Measurements from ENCODE around the gene OSBP2. TPM values are rescaled to one million over a fixed set of nuclear protein-coding genes. Genes with fewer than 3 reads are reported as not detected.

The OSBP2 gene
- total and polyA plus RNA-seq, 8 donors, result 1.9 to 3.3 (median 2.6) TPM

- intact Hi-C loops (cut with DNase I), result no loop called here
- WGBS, 2 donors, result 84 to 93% methylated on average over 9 of the region's 9 CpGs
- Histone ChIP-seq H3K4me3 (no peak overlapping the region), H3K27me3 (no peaks in the 10 kb centered on the region), H3K9me3 (no peaks in the 10 kb centered on the region), H3K36me3 (no peaks in the 10 kb centered on the region), H3K27ac (no peak overlapping the region), H3K4me1 (no peaks in the 10 kb centered on the region)
- no peak for ATAC-seq
- TF ChIP-seq, protein P1, sequence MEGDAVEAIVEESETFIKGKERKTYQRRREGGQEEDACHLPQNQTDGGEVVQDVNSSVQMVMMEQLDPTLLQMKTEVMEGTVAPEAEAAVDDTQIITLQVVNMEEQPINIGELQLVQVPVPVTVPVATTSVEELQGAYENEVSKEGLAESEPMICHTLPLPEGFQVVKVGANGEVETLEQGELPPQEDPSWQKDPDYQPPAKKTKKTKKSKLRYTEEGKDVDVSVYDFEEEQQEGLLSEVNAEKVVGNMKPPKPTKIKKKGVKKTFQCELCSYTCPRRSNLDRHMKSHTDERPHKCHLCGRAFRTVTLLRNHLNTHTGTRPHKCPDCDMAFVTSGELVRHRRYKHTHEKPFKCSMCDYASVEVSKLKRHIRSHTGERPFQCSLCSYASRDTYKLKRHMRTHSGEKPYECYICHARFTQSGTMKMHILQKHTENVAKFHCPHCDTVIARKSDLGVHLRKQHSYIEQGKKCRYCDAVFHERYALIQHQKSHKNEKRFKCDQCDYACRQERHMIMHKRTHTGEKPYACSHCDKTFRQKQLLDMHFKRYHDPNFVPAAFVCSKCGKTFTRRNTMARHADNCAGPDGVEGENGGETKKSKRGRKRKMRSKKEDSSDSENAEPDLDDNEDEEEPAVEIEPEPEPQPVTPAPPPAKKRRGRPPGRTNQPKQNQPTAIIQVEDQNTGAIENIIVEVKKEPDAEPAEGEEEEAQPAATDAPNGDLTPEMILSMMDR (IDR thresholded peaks at IDR 0.05), result no peak
- no peak for FAIRE-seq
- DNase-seq, result peak in 3 of 6 donors; percentile 7 to 35 (median 10)
Measured at GRCh38 chr22:30876221-30876751, 181.6 kb downstream of the OSBP2 start.

DNA sequence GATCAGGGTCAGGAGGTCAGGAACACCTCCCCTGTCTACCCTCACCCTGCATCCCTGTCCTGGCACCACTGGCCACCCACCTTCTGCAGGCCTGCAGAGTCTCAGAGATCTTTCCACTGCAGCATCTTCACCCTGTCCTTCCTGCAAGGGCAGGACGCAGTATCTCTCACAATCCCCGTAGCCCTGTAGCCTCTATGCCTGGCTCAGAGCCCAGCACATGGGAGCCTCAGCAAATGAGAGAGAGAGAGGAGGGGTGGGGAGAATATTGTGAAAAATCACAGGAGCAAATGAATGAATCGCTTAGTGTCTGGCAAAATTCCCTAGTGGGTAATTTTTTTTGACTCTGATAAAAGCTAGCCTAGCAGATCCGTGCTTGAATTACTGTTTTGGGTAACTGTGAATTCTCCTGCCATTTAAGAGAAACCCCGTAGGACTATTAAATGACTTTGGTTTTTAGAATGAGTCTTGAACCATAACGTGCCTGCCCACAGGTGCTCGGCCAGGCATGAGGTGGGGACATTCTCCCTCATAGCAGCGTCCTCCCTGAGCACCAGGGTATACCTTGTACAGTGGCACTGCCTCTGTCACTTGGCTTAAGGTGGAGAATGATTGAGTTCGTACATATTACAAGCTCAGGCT lies 182.4 kb downstream of the OSBP2 start:
- Histone ChIP-seq H3K27me3 (no peaks in the 10 kb centered on the region), H3K36me3 (no peaks in the 10 kb centered on the region), H3K4me3 (no peak overlapping the region), H3K9me3 (no peaks in the 10 kb centered on the region), H3K27ac (no peak overlapping the region), H3K4me1 (no peaks in the 10 kb centered on the region)
- ATAC-seq, result peak in 3 of 4 donors; percentile 35 to 43 (median 37)
- DNase-seq, result peak in 2 of 6 donors; percentile 11 to 26
- TF ChIP-seq, protein P1 (IDR thresholded peaks at IDR 0.05), result no peak
- intact Hi-C loops (cut with DNase I), result no loop called here
- 41 to 52% methylated on average over 9 of the region's 9 CpGs for WGBS, 2 donors
- no peak for FAIRE-seq

- WGBS, 2 donors, result 87 to 88% methylated on average over 15 of the region's 15 CpGs
- intact Hi-C loops (cut with DNase I), result no loop called here
- ATAC-seq, result no peak
Measured at GRCh38 chr22:30877662-30878515, 183.2 kb downstream of the OSBP2 start.

GRCh38 chr22:30878516-30879414 lies 184.1 kb downstream of the OSBP2 start:
- FAIRE-seq (no peak), ATAC-seq (no peak), DNase-seq (peak in 1 of 6 donors; percentile 9)
- Histone ChIP-seq H3K4me1 (no peaks in the 10 kb centered on the region), H3K4me3 (no peak overlapping the region), H3K27ac (no peak overlapping the region), H3K36me3 (no peaks in the 10 kb centered on the region), H3K27me3 (no peaks in the 10 kb centered on the region), H3K9me3 (no peaks in the 10 kb centered on the region)
- WGBS, 2 donors, result 78 to 84% methylated on average over 16 of the region's 16 CpGs
- intact Hi-C loops (cut with DNase I), result no loop called here
- TF ChIP-seq, protein P1 (IDR thresholded peaks at IDR 0.05), result no peak

More at GRCh38 chr22:30877662-30878515, 183.2 kb downstream of the OSBP2 start:
- Histone ChIP-seq H3K27me3 (no peaks in the 10 kb centered on the region), H3K27ac (no peak overlapping the region), H3K4me3 (no peak overlapping the region), H3K4me1 (no peaks in the 10 kb centered on the region), H3K9me3 (no peaks in the 10 kb centered on the region), H3K36me3 (no peaks in the 10 kb centered on the region)
- DNase-seq, result peak in 2 of 6 donors; percentile 7 to 39
- TF ChIP-seq, protein P1 (IDR thresholded peaks at IDR 0.05), result no peak
- FAIRE-seq, result no peak

All from pancreas (tissue), 10 donors.